Ureter (tissue), 1 donor: ENCODE data around the gene ATP13A3. TPM values are rescaled to one million over a fixed set of nuclear protein-coding genes. Genes with fewer than 3 reads are reported as not detected.
"Not testable (repeated sequence)": the region's sequence is repeated elsewhere in the genome, so short reads cannot be mapped to it uniquely, and the experiment has no call there.

Experiments
- DNase-seq: peaks from one replicate; pipeline ENCODE4 v3.0.0-alpha.2; 2020; ENCODE audit warnings: low spot score
- total RNA-seq: library from RNA; stranded (reverse); gene quantifications from one replicate; pipeline ENCODE4 v1.2.4, GENCODE V29; 2023
- donor health status: DM: yes; HTN: yes; CAD: no.

ATP13A3 gene
- total RNA-seq, 1 donor from 2014 or later: 68.5 TPM

- not testable (repeated sequence) for DNase-seq
Measured at GRCh38 chr3:194499516-194499915, 12.7 kb upstream of the ATP13A3 start.

DNA sequence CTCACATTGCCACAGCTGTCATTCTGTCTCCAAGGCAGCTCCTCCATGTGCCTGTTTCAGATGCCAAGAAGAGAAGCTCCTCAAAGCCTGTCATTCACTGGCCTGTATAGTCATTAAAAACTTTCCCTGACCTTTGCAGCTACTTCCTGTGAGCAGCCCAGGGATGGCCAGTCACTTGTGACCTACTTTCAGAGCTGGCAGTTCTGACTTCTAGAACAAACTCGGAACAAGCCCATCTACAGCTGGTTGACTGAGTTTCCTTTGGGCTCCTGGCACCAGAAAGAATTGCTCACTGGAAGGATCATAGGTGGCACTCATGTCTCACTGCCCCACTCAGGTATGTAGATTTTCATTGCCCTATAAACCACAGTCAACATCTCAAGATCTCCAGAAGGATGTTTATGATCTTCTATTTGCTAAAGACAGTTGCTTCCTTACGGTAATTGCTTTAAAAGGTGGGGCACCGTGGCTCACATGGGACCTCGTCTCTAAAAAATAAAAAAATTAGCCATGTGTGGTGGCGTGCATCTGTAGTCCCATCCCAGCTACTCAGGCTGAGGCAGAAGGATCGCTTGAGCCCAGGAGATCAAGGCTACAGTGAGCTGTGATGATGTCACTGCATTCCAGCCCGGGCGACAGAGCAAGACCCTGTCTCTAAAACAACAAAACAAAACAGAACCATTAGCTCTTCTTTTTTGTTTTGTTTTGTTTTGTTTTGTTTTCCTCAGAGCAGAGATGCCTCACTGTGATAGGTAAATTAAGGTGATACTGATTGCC lies 11.2 kb upstream of the ATP13A3 start:
- DNase-seq: no peak

DNA sequence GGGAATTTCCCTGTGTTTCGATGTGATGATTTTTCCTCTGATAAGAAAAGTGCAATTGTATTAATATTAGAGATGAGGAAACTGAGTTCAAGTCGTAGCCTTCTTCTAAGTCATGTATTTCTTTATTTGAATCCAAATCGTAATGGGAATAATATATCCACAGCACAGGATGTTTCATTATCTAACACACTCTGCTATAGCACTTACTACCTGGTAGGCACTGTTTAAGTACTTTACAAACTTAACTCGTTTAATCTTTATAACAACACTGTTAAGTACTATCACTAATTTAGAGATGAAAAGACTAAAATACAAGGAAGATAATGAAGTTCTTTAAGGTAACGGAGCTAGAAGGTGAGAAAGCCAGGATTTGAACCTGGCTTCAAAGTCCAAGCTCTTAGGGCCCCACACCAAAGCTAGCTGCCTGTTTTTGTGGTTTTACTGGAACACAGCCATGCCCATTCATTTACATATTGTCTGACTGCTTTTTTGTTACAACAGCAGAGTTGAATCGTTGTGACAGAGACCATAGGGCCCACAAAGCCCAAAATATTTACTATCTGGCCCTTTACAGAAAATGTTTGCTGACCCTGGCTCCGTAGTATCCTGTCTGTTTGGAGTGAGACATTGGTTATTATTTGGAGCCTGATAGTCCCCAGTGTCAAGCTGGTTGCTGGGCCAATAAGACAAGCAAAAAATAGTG lies 9.6 kb upstream of the ATP13A3 start:
- no peak for DNase-seq

DNA sequence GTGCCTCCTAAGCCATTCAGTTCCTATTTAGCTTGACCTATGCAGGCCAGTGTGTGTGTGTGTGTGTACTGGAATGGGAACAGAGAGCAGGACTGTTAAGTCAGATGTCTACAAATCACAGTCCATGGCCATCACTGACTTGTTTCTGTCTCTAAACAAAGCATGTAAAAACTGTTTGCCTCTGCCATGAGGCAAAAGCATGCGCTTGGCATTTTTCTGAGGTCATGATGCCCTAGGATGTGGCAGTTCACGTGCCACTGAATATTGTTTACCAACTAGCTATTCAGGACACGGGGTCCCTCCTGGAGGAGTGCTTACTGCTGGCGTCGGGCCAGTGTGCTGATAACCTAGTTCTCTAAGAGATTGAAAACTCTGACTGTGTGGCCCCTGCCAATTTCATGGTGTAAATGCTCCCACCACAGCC lies 8.2 kb upstream of the ATP13A3 start:
- DNase-seq: no peak

- DNase-seq: not testable (repeated sequence)
Measured at GRCh38 chr3:194493995-194494927, 7.5 kb upstream of the ATP13A3 start.

DNA sequence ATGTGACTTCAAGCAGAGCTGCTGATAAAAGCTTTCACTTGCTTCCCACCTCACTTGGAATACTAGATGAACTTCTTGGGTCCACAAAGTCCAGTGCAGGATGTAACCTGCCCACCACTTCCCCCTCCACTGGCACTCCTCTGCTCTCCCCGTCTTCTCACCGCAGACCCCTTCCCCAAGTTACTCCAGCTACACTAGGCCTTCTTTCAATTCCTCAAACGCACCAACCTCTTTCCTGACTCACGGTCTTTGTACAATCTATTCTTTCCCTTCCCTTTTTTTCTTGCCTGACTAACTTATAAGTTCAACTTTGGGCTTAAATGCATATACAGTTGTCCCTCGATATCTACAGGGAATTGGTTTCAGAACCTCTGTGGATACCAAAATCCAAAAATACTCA lies 5.2 kb upstream of the ATP13A3 start:
- no peak for DNase-seq

- no peak for DNase-seq
Measured at GRCh38 chr3:194489736-194490612, 3.2 kb upstream of the ATP13A3 start.

DNA sequence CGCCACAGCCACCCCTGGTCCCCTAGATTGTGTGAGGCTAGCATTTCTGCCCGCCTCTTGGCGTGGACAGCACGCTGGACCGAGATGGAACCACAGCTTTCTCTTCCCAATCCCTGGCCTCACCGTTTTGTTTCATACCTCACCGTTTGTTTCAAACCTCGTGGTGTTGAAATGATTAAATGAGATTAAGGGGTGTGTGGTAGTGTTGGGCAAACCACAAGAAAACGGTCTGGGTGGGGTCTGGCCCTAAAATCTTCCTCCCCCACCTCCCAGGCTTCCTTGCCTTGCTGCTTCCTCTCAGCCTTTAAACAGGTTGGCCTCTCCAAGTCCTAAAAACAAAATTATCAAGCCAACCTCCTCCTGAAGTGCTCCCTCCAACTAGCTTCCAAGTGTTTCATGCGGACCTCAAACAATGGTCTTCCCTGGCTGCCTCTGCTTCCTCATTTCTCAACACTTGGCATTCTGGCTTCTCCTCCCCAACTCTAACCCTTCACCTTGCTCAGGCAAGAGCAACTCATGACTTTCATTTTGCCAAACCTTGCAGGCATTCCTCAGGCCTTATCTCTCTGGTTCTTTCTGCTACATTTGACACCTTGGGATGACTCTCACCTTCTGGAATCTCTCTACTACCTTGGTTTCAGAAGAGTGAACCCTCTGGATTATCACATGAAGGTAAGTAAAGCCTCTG lies 1.4 kb upstream of the ATP13A3 start:
- no peak for DNase-seq

DNA sequence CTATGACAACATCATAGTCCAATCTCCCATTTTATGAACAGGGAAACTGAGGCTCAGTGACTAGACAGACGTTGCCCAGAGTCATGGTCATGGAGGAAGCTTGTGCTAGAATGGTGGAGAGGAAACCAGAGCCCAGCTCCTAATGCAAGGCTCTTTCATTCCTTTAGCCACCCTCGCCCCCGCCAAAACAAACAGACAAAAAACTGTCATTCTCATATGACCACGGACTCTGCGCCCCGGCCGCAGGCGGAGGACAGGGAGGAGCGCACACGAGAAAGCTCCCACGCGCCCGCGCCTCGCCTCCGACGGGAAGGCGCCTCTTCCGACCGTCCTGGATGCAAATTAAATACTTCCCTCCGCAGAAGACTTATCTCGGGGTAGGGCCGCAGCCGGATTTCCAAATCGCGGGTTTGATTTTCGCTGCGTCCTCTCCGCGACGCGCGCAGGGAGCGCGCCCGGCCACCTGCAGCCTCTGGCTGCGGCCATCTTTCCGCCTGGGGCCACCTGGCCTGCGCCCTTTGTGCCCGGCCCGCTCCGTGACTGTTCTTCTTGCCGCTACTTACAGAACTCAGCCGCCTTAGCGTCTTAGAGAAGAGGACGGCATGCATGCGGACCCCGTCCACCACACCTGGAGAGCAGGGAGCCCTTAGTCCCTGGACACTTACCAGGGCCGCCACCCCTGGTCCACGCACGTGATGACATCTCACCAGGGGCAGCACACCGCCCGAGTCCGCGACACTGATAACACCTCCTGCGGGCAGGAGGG lies 670 bp upstream of the ATP13A3 start:
- DNase-seq: peak; percentile 51

DNA sequence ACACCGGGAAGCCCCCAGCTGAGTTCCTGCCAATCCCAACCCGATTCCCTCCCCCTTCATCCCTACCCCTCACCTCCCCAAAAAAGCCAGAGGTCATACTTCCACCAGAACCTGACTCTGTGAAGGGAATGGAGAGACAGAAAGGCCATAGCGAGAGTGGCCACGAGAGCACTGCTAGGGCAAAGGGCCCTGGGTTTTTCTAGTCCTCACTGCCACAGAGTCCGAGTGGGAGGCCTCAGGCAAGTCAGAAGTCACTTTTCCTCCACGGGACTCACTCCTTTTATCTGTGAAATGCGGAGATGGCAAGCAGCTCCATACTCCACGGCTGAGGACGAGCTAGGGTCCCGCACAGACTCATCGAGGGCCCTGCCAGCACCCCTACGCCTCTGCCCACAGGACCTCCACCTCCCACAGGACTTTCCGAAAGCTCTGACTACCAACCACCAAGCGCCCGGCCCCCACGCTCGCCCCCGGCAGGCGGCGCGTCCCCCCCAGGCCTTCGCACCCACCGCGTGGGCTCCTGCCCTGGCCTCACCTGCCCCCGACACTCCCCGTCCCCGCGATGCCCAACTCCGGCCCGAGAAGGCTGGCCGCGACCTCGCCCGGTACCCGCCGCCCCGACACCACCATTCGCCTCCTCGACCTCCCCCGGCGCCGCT lies 792 bp downstream of the ATP13A3 start:
- peak; percentile 50 for DNase-seq

- no peak for DNase-seq
Measured at GRCh38 chr3:194485468-194485880, 1.3 kb downstream of the ATP13A3 start.

GRCh38 chr3:194484614-194485013 lies 2.2 kb downstream of the ATP13A3 start:
- DNase-seq: no peak

GRCh38 chr3:194483850-194484249 lies 3.0 kb downstream of the ATP13A3 start:
- no peak for DNase-seq

- DNase-seq: not testable (repeated sequence)
Measured at GRCh38 chr3:194482830-194483229, 4.0 kb downstream of the ATP13A3 start.

DNA sequence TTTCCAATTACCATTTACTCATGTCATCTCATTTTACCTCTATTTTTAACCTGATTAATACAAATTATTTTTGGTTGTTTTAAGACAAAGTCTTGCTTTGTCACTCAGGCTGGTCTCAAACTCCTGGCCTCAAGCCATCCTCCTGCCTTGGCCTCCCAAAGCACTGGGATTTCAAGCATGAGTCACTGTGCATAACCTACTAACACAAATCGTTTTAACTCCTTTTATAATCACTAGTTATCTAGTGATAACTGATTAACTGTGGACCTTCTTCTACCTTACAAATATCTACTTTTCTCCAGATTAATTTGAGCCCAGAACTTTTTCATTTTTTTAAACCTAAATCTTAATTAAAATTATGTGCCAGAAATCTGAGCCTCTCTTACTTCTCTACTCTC lies 4.6 kb downstream of the ATP13A3 start:
- no peak for DNase-seq

DNA sequence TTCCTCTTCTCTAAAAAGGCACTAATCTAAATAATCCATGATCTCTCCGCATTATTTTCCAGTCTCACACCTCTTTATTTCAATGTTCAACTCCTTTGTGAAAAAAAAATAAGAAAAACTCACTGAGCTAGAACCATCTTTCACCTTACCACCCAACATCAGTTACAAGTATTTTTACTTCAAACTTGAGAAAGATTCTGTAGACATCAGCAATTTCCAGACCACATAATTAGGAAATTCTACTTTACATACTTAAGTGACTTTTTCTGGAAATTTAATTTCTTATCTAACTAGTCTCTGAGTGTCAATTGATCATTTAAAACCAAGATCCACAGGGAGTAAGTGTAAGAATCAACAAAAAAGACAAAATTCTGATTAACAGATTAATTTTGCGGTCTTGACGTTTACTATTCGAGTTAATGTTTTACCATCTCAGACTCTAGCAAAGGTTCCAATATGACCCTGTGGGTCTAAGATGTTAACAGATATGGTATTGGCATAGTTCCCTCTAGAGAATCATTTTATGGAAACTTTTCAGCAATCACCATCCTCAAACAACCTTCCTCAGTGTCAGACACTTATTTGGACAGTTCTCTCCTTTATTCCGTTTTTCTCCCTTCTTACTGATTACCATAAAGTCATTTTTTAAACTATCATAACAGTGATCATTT lies 5.1 kb downstream of the ATP13A3 start:
- no peak for DNase-seq

DNA sequence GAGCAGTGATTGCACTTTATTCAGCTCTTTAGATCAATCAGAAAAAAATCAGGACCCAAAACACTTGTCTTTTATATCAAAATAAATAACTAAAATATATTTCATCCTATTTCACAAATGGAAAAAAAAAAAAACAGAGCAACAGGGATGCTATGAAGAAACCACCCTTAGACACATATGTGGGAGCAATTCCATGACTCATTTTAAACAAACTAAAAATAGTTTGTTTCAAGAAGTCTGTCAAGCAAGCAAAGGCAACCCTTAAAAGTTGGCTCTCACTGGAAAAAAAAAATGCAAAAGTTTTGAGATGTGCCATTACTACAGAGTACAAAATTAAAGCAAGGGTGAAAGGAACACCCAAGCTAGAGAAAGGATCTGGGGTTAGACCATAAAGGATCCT lies 5.7 kb downstream of the ATP13A3 start:
- no peak for DNase-seq

DNA sequence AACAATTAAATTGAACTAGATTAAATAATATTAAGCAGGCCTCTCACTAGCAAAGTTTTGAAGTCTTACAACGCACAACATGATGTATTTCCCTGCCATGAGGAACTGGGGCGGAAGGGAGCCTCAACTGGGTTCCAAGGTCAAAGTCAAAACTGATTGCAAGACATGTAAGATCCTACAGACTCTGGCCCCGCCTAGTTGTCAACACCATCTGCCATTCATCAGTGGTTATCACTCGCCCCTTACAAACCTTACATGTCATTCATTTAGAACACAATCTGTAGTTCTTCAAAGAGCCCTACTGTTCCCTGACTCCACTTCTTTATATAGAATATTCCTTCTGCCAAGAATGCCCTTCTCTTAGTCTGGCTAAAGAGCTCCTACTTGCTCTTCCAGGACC lies 10.0 kb downstream of the ATP13A3 start:
- no peak for DNase-seq

DNA sequence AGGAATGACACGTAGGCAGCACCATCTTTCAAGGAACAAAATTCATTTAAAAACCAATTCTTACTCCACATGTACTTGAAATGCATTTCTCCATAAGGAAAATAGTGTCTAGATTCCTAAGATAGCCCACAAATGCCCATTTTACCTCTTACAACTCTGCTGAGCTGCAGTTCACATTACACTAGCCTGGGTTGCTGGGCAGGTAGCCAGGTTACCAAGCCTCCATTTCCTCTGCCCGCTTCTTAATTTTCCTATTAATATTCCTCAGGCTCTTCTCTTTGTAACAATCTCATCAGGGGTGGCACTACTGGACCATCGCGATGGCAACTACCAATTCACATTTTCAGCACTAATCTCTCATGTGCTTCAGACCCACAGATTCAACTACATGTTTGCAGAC lies 10.8 kb downstream of the ATP13A3 start:
- DNase-seq: no peak
